ENCODE results near the gene FRAS1.

The FRAS1 gene

DNA sequence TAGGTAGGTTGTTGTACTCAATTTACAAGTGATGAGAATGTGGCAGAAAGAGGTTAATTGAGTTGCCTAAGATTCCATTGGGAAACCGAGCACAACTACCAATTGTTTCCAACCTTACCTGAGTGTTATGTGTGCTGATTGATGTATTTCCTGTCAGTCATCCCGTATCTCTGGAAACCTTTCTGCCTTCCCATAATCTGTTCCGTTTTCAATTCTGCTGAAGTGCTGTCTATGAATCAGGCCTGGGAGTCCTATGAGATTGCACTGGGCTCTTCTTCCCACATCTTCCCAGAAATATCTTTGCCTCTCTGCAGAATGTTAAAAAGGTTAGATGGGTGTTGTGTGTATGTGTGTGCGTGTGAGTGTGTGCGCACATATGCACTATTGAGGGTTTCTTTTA is 264.9 kb downstream of the FRAS1 start:
- peaks cover 18% of the 10 kb centered on the region for H3K4me1 ChIP-seq (ENCODE audit: insufficient read depth, low read length)
- no peaks in the 10 kb centered on the region for H3K9me3 ChIP-seq (ENCODE audit: insufficient read depth, low read length, severe bottlenecking)
- TF ChIP-seq CTCF (IDR thresholded peaks at IDR 0.05; ENCODE audit: borderline replicate concordance, extremely low read depth, low read length, poor library complexity, severe bottlenecking) (no peak), EZH2 (IDR thresholded peaks at IDR 0.05; ENCODE audit: borderline replicate concordance, low read depth, low read length, severe bottlenecking) (no peak)
- no peak overlapping the region for H3K4me3 ChIP-seq (ENCODE audit: low read depth in 1 of 2, low read length in 2 of 2)
- no peaks in the 10 kb centered on the region for H3K79me2 ChIP-seq (ENCODE audit: insufficient read depth, low read length)
- no peak for DNase-seq
- no peaks in the 10 kb centered on the region for H3K36me3 ChIP-seq (ENCODE audit: insufficient read depth, low read length)
- no peak for ATAC-seq (ENCODE audit: insufficient read depth, low read depth)
- H3K9ac ChIP-seq (ENCODE audit: low read depth, low read length): no peak overlapping the region
- no peak overlapping the region for H3K27ac ChIP-seq (ENCODE audit: low read length)
- H2AFZ ChIP-seq (ENCODE audit: low read depth, low read length): no peak overlapping the region
- peaks cover 5% of the 10 kb centered on the region for H3K27me3 ChIP-seq (ENCODE audit: insufficient read depth, low read length, poor library complexity)
- H4K20me1 ChIP-seq (ENCODE audit: insufficient read depth, low read length): no peaks in the 10 kb centered on the region
- no peak overlapping the region for H3K4me2 ChIP-seq (ENCODE audit: insufficient read depth, low read length)

GRCh38 chr4:78323439-78323838 is 266.3 kb downstream of the FRAS1 start:
- no peak for DNase-seq
- Histone ChIP-seq H3K4me3 (ENCODE audit: low read depth in 1 of 2, low read length in 2 of 2) (no peak overlapping the region), H3K4me2 (ENCODE audit: insufficient read depth, low read length) (no peak overlapping the region), H3K9me3 (ENCODE audit: insufficient read depth, low read length, severe bottlenecking) (no peaks in the 10 kb centered on the region), H3K27me3 (ENCODE audit: insufficient read depth, low read length, poor library complexity) (peaks cover 5% of the 10 kb centered on the region), H2AFZ (ENCODE audit: low read depth, low read length) (no peak overlapping the region), H3K4me1 (ENCODE audit: insufficient read depth, low read length) (peaks cover 18% of the 10 kb centered on the region), H3K79me2 (ENCODE audit: insufficient read depth, low read length) (no peaks in the 10 kb centered on the region), H3K27ac (ENCODE audit: low read length) (no peak overlapping the region), H3K9ac (ENCODE audit: low read depth, low read length) (no peak overlapping the region), H3K36me3 (ENCODE audit: insufficient read depth, low read length) (no peaks in the 10 kb centered on the region), H4K20me1 (ENCODE audit: insufficient read depth, low read length) (no peaks in the 10 kb centered on the region)
- no peak for TF ChIP-seq CTCF (IDR thresholded peaks at IDR 0.05; ENCODE audit: borderline replicate concordance, extremely low read depth, low read length, poor library complexity, severe bottlenecking)
- TF ChIP-seq EZH2 (IDR thresholded peaks at IDR 0.05; ENCODE audit: borderline replicate concordance, low read depth, low read length, severe bottlenecking): no peak
- ATAC-seq (ENCODE audit: insufficient read depth, low read depth): no peak

- H3K36me3 ChIP-seq (ENCODE audit: insufficient read depth, low read length): no peaks in the 10 kb centered on the region
- peaks cover 17% of the 10 kb centered on the region for H3K4me1 ChIP-seq (ENCODE audit: insufficient read depth, low read length)
- ATAC-seq (ENCODE audit: insufficient read depth, low read depth) (no peak), DNase-seq (no peak)
- no peak overlapping the region for H2AFZ ChIP-seq (ENCODE audit: low read depth, low read length)
- H3K79me2 ChIP-seq (ENCODE audit: insufficient read depth, low read length): no peaks in the 10 kb centered on the region
- TF ChIP-seq EZH2 (IDR thresholded peaks at IDR 0.05; ENCODE audit: borderline replicate concordance, low read depth, low read length, severe bottlenecking) (no peak), CTCF (IDR thresholded peaks at IDR 0.05; ENCODE audit: borderline replicate concordance, extremely low read depth, low read length, poor library complexity, severe bottlenecking) (no peak)
- peaks cover 5% of the 10 kb centered on the region for H3K27me3 ChIP-seq (ENCODE audit: insufficient read depth, low read length, poor library complexity)
- no peak overlapping the region for H3K4me2 ChIP-seq (ENCODE audit: insufficient read depth, low read length)
- no peak overlapping the region for H3K4me3 ChIP-seq (ENCODE audit: low read depth in 1 of 2, low read length in 2 of 2)
- H3K27ac ChIP-seq (ENCODE audit: low read length): no peak overlapping the region
- no peaks in the 10 kb centered on the region for H3K9me3 ChIP-seq (ENCODE audit: insufficient read depth, low read length, severe bottlenecking)
- no peaks in the 10 kb centered on the region for H4K20me1 ChIP-seq (ENCODE audit: insufficient read depth, low read length)
- H3K9ac ChIP-seq (ENCODE audit: low read depth, low read length): no peak overlapping the region
These were observed 267.5 kb downstream of the FRAS1 start for GRCh38 chr4:78324625-78325024.

All from DND-41 (cell line).